Thyroid gland (tissue), 4 donors: Measurements from ENCODE around the gene CRHBP.
"Not testable (repeated sequence)": the region's sequence is repeated elsewhere in the genome, so short reads cannot be mapped to it uniquely, and the experiment has no call there.

Experiments used
- CTCF ChIP-seq, 6 experiments: fragments of 200-600 bp in 3 of 6; fragments of 450-650 bp in 3 of 6; sonication (generic) in 3 of 6; IDR thresholded peaks; one replicate each; pipeline ENCODE4 v1.5.1; 2016 to 2019; ENCODE audit warnings: antibody characterized with exemption in 6 of 6, mild to moderate bottlenecking in 2 of 6, inconsistent platforms in 1 of 6, moderate library complexity in 1 of 6
- POLR2A ChIP-seq, 2 donors: fragments of 450-650 bp; IDR thresholded peaks; one replicate each; pipeline ENCODE4 v1.6.1; 2017; ENCODE audit warnings: antibody characterized with exemption in 2 of 2, mild to moderate bottlenecking in 2 of 2, moderate library complexity in 1 of 2

GRCh38 chr5:76910344-76910933 is 42.4 kb upstream of the CRHBP start:
- TF ChIP-seq CTCF, POLR2A (IDR thresholded peaks at IDR 0.05): not testable (repeated sequence)
